HG03196 (cell line): ENCODE data around the gene SUSD1.
"Not testable (repeated sequence)": the region's sequence is repeated elsewhere in the genome, so short reads cannot be mapped to it uniquely, and the experiment has no call there.

Experiments used
- ATAC-seq: cut with Tn5 transposase; IDR thresholded peaks from one replicate; pipeline ENCODE4 v1.9.1; 2021; ENCODE audit not compliant: unreplicated experiment

The SUSD1 gene

GRCh38 chr9:112132356-112132755, 42.7 kb downstream of the SUSD1 start:
- no peak for ATAC-seq

GRCh38 chr9:112130997-112131396, 44.1 kb downstream of the SUSD1 start:
- ATAC-seq = no peak

- no peak for ATAC-seq
These were observed 44.8 kb downstream of the SUSD1 start for GRCh38 chr9:112130347-112130746.

GRCh38 chr9:112129246-112129645, 45.9 kb downstream of the SUSD1 start:
- ATAC-seq = no peak

GRCh38 chr9:112128399-112128798, 46.7 kb downstream of the SUSD1 start:
- not testable (repeated sequence) for ATAC-seq

- no peak for ATAC-seq
These were observed 47.8 kb downstream of the SUSD1 start for GRCh38 chr9:112127281-112127680.

GRCh38 chr9:112125951-112126388, 49.1 kb downstream of the SUSD1 start:
- ATAC-seq = no peak

- no peak for ATAC-seq
These were observed 50.9 kb downstream of the SUSD1 start for GRCh38 chr9:112124156-112124555.

GRCh38 chr9:112121633-112122032, 53.5 kb downstream of the SUSD1 start:
- no peak for ATAC-seq

- no peak for ATAC-seq
These were observed 54.6 kb downstream of the SUSD1 start for GRCh38 chr9:112120439-112120925.

GRCh38 chr9:112120030-112120341, 55.1 kb downstream of the SUSD1 start:
- ATAC-seq = no peak

GRCh38 chr9:112119225-112120029, 55.7 kb downstream of the SUSD1 start:
- no peak for ATAC-seq

GRCh38 chr9:112118009-112118408, 57.1 kb downstream of the SUSD1 start:
- no peak for ATAC-seq

GRCh38 chr9:112115970-112116753, 58.9 kb downstream of the SUSD1 start:
- no peak for ATAC-seq

GRCh38 chr9:112115109-112115508, 60.0 kb downstream of the SUSD1 start:
- ATAC-seq = no peak

- ATAC-seq = no peak
These were observed 62.0 kb downstream of the SUSD1 start for GRCh38 chr9:112112941-112113681.

GRCh38 chr9:112112519-112112918, 62.6 kb downstream of the SUSD1 start:
- no peak for ATAC-seq

GRCh38 chr9:112111461-112111860, 63.6 kb downstream of the SUSD1 start:
- ATAC-seq = no peak

GRCh38 chr9:112110777-112111113, 64.4 kb downstream of the SUSD1 start:
- no peak for ATAC-seq

GRCh38 chr9:112110094-112110776, 64.9 kb downstream of the SUSD1 start:
- ATAC-seq = no peak

- ATAC-seq = no peak
These were observed 70.2 kb downstream of the SUSD1 start for GRCh38 chr9:112104901-112105300.
